IPS-18a (cell line): ENCODE data around the gene KRTAP10-3.

Experiments used
- H3K27ac ChIP-seq: one replicate; pipeline ENCODE4 v1.5.1; 2013; ENCODE audit warnings: low read length
- H3K27me3 ChIP-seq: one replicate; pipeline ENCODE4 v1.6.1; 2013; ENCODE audit warnings: mild to moderate bottlenecking, low read length; ENCODE audit not compliant: control insufficient read depth, insufficient read depth
- H3K36me3 ChIP-seq: one replicate; pipeline ENCODE4 v1.6.1; 2013; ENCODE audit warnings: low read depth, low read length; ENCODE audit not compliant: control insufficient read depth
- H3K4me1 ChIP-seq: one replicate; pipeline ENCODE4 v1.6.1; 2013; ENCODE audit warnings: low read depth, low read length; ENCODE audit not compliant: control insufficient read depth
- H3K4me3 ChIP-seq: one replicate; pipeline ENCODE4 v1.5.1; 2013; ENCODE audit warnings: low read length
- H3K9ac ChIP-seq: one replicate; pipeline ENCODE4 v1.6.1; 2013; ENCODE audit warnings: mild to moderate bottlenecking, low read length, moderate library complexity
- H3K9me3 ChIP-seq: one replicate; pipeline ENCODE4 v1.6.1; 2013; ENCODE audit warnings: low read depth, low read length; ENCODE audit not compliant: control insufficient read depth

KRTAP10-3 gene

GRCh38 chr21:44522753-44523204 lies 35.8 kb downstream of the KRTAP10-3 start:
- Histone ChIP-seq H3K4me1 (no peaks in the 10 kb centered on the region), H3K27me3 (no peaks in the 10 kb centered on the region), H3K27ac (no peak overlapping the region), H3K9ac (no peak overlapping the region), H3K9me3 (no peaks in the 10 kb centered on the region), H3K4me3 (no peak overlapping the region), H3K36me3 (no peaks in the 10 kb centered on the region)

- Histone ChIP-seq H3K4me3 (no peak overlapping the region), H3K27me3 (no peaks in the 10 kb centered on the region)
Observed at GRCh38 chr21:44521928-44522752, 36.5 kb downstream of the KRTAP10-3 start.

GRCh38 chr21:44521301-44521927 lies 37.2 kb downstream of the KRTAP10-3 start:
- Histone ChIP-seq H3K27me3 (no peaks in the 10 kb centered on the region), H3K36me3 (no peaks in the 10 kb centered on the region), H3K4me1 (no peaks in the 10 kb centered on the region), H3K4me3 (no peak overlapping the region), H3K9ac (no peak overlapping the region), H3K9me3 (no peaks in the 10 kb centered on the region), H3K27ac (no peak overlapping the region)

More at GRCh38 chr21:44521928-44522752, 36.5 kb downstream of the KRTAP10-3 start:
- H3K4me1 ChIP-seq, result no peaks in the 10 kb centered on the region
- H3K27ac ChIP-seq, result no peak overlapping the region
- H3K9ac ChIP-seq, result no peak overlapping the region
- H3K9me3 ChIP-seq, result no peaks in the 10 kb centered on the region
- H3K36me3 ChIP-seq, result no peaks in the 10 kb centered on the region

GRCh38 chr21:44520326-44521300 lies 38.0 kb downstream of the KRTAP10-3 start:
- no peak overlapping the region for H3K4me3 ChIP-seq
- H3K9ac ChIP-seq, result no peak overlapping the region
- H3K27me3 ChIP-seq, result no peaks in the 10 kb centered on the region
- no peaks in the 10 kb centered on the region for H3K9me3 ChIP-seq
- H3K27ac ChIP-seq, result no peak overlapping the region
- H3K36me3 ChIP-seq, result no peaks in the 10 kb centered on the region
- no peaks in the 10 kb centered on the region for H3K4me1 ChIP-seq

GRCh38 chr21:44519346-44520325 lies 39.0 kb downstream of the KRTAP10-3 start:
- Histone ChIP-seq H3K36me3 (no peaks in the 10 kb centered on the region), H3K27me3 (no peaks in the 10 kb centered on the region), H3K9me3 (no peaks in the 10 kb centered on the region), H3K27ac (no peak overlapping the region), H3K9ac (no peak overlapping the region), H3K4me3 (no peak overlapping the region), H3K4me1 (no peaks in the 10 kb centered on the region)

GRCh38 chr21:44518686-44519085 lies 39.9 kb downstream of the KRTAP10-3 start:
- no peak overlapping the region for H3K27ac ChIP-seq
- no peak overlapping the region for H3K9ac ChIP-seq
- H3K27me3 ChIP-seq, result no peaks in the 10 kb centered on the region
- H3K4me1 ChIP-seq, result no peaks in the 10 kb centered on the region
- no peaks in the 10 kb centered on the region for H3K9me3 ChIP-seq
- no peaks in the 10 kb centered on the region for H3K36me3 ChIP-seq
- no peak overlapping the region for H3K4me3 ChIP-seq

GRCh38 chr21:44517175-44517899 lies 41.3 kb downstream of the KRTAP10-3 start:
- no peak overlapping the region for H3K27ac ChIP-seq
- no peaks in the 10 kb centered on the region for H3K27me3 ChIP-seq
- H3K4me3 ChIP-seq, result no peak overlapping the region
- no peaks in the 10 kb centered on the region for H3K4me1 ChIP-seq
- no peaks in the 10 kb centered on the region for H3K9me3 ChIP-seq
- no peaks in the 10 kb centered on the region for H3K36me3 ChIP-seq
- H3K9ac ChIP-seq, result no peak overlapping the region

GRCh38 chr21:44516828-44517174 lies 41.8 kb downstream of the KRTAP10-3 start:
- H3K36me3 ChIP-seq, result no peaks in the 10 kb centered on the region
- H3K4me3 ChIP-seq, result no peak overlapping the region
- no peaks in the 10 kb centered on the region for H3K4me1 ChIP-seq
- H3K9me3 ChIP-seq, result no peaks in the 10 kb centered on the region
- no peaks in the 10 kb centered on the region for H3K27me3 ChIP-seq
- no peak overlapping the region for H3K9ac ChIP-seq
- no peak overlapping the region for H3K27ac ChIP-seq

GRCh38 chr21:44516342-44516741 lies 42.3 kb downstream of the KRTAP10-3 start:
- Histone ChIP-seq H3K4me1 (no peaks in the 10 kb centered on the region), H3K4me3 (no peak overlapping the region), H3K9ac (no peak overlapping the region), H3K27me3 (no peaks in the 10 kb centered on the region), H3K9me3 (no peaks in the 10 kb centered on the region), H3K27ac (no peak overlapping the region), H3K36me3 (peaks cover 2% of the 10 kb centered on the region)
